ENCODE data around the gene MYRF.

The MYRF gene

GRCh38 chr11:61752117-61752924 lies at the start of gene MYRF:
TSS of gene MYRF (plus strand) at chr11:61752636. CDS start at chr11:61752745, 109 bp downstream.
- DNase-seq, result no peak

DNA sequence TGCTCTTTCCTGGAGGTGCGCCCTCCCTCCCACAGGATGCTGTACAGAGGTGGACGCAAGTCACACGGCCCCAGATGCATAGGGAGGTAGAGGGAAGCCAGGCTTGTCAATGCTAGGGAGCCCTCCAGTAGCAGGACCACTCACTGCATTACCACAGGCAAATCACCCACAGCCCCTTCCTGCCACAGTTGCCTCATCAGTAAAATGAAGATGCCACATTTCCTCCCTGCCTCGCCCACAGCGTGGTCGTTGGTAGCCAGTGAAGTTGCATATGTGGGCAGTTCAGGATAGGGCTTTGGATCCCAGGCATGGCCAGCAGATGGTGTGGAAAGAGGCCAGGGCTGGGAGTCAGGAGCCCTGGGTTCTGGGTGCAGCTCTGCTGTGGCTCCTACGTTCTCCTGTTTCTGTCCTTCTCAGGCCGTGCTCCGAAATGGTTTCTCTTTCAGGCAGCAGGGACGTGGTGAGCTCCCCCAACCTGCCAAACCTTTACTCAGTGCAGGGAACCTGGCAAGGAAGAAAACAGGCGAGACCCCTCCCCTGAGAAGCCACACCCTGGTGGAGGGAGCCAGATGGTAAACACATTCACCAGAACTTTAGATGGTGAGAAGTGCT lies 49.6 kb upstream of the MYRF start:
- DNase-seq, result no peak

GRCh38 chr11:61704838-61705237 lies 47.6 kb upstream of the MYRF start:
- DNase-seq, result no peak

GRCh38 chr11:61706452-61707400 lies 45.7 kb upstream of the MYRF start:
- DNase-seq, result no peak

- DNase-seq, result no peak
These were observed 44.9 kb upstream of the MYRF start for GRCh38 chr11:61707574-61707973.

DNA sequence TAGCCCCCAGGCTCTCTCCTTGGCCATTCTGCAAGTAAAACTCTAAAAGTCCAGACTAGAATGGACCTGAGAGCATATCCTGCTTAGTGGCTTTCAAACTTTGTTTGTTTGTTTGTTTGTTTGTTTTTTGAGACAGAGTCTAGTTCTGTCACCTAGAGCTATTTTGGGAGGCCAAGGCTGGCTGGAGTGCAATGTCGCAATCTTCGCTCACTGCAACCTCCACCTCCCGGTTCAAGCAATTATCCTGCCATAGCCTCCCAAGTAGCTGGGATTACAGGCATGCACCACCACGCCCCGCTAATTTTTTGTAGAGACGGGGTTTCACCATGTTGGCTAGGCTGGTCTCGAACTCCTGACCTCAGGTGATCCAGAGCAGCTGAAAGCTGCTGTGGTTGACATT lies 43.3 kb upstream of the MYRF start:
- no peak for DNase-seq

DNA sequence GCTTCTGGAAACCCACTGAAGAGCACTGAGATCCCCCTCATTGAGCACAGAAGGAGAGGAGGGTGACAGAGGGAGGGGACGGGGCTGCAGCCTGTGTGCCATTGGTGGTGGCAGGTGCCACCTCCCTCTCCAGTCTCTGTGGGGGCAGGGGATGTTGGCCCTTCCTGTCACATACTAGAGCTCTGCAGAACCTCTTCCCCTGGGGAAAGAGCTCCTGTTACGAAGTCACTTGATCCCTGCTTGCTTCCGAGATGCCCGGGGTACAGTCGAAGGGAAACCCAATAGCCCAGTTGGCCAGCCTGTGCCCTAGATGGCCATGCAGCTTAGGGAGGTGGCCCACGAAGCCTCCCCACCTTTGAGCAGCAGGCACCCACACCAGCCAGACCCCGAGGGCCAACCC lies 42.9 kb upstream of the MYRF start:
- no peak for DNase-seq

- no peak for DNase-seq
These were observed 42.4 kb upstream of the MYRF start for GRCh38 chr11:61710019-61710418.

- no peak for DNase-seq
These were observed 41.4 kb upstream of the MYRF start for GRCh38 chr11:61711037-61711436.

DNA sequence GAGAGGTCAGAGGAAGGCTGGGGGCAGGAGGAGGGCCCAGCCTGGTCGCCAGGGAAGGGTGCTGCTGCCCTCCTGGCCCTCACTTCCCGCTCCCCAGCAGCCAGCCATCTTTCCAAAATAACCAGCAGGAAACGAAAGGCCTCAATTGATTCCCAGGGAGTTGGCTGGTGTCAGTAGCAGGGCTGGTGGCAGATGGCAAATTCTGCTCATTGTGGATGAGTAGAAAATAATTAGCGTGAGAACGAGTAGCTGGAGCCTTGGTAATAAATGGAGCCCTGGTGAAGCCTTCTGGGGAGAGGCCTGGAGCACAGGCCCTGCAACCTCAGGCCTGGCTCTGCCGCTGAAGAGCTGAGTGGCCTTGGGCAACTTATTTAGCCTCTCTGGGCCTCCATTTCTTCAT lies 40.9 kb upstream of the MYRF start:
- DNase-seq, result peak; percentile 86

- DNase-seq, result peak; percentile 30
These were observed 40.1 kb upstream of the MYRF start for GRCh38 chr11:61712314-61712713.

DNA sequence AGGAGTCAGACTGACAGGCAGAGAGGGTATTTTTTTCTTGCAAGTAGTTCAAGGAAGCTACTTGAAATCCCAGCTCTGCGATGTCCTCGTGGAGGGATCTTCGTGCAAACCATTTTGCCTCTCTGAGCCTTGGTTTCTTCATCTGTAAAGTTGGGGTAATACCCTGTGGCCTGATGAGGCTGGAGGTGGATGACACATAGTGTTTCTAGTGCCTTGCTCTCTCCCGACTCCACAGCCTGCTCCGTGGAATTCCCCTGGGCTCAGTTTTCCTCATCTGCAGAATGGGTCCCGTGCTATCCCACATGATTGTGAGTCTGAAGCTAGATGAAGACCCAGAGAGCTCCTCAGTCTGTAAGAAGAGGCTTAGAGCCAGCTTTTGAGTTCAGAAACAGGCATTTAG lies 39.6 kb upstream of the MYRF start:
- DNase-seq, result no peak

DNA sequence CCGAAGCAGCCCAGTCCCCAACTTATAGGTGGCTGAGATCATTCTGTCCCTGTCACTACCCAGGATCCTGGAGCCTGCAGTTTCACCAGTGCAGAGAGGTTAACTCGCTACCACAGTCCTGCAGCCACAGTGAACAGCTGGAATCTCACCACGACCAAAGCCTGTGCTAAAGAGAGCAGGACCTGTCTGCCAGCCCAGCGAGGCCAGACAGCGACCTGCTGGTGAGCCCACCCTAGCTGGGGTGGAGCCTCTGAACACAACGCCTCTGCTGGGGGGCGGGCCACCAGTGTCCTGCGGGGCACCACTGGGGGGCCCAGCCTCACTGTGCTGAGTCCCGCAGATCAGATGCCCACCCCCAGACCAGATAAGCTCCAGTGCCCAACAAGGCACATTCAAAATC lies 39.0 kb upstream of the MYRF start:
- no peak for DNase-seq

DNA sequence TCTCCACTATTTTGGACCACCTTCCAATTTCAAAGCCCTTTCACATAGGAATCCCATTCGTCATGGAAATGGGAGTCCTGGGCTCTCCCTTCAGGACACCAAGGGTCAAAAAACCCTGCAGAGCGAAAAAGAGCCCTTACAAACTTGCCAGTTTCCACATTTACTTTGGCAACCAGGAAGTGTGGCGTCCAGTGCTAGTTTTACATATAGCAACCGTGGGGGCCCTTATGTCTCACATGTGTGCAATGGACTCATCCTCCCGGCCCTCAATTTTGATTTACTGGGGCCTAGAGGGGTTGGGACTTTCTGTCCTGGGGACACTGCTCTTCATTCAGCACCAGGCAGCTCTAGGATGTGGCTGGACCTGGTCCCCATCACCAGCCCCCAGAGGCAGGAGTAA lies 38.5 kb upstream of the MYRF start:
- DNase-seq, result no peak

DNA sequence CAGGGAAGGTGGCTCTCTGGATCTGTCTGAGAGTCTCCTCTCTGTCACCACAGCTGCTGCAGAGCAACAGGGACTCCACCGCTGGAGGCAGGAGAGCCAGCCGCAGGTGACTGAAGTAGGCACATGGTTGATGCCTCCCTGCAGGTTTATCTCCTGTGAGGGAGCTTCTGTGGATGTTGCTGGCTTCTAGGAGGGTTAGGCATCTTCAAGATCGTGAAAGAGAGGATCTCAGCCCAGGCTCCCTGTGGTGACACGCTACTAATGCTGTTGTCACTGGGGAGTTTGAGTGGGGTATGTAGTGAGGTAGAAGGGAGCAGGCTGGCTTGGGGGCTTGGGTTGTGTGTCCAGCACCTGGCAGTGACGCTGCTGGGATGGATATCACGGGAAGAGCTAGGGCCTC lies 38.1 kb upstream of the MYRF start:
- no peak for DNase-seq

GRCh38 chr11:61714916-61715315 lies 37.5 kb upstream of the MYRF start:
- no peak for DNase-seq

- no peak for DNase-seq
These were observed 36.6 kb upstream of the MYRF start for GRCh38 chr11:61715867-61716266.

GRCh38 chr11:61716478-61717285 lies 35.8 kb upstream of the MYRF start:
- no peak for DNase-seq

- no peak for DNase-seq
These were observed 35.0 kb upstream of the MYRF start for GRCh38 chr11:61717286-61718033.

- no peak for DNase-seq
These were observed 34.3 kb upstream of the MYRF start for GRCh38 chr11:61718046-61718531.

DNA sequence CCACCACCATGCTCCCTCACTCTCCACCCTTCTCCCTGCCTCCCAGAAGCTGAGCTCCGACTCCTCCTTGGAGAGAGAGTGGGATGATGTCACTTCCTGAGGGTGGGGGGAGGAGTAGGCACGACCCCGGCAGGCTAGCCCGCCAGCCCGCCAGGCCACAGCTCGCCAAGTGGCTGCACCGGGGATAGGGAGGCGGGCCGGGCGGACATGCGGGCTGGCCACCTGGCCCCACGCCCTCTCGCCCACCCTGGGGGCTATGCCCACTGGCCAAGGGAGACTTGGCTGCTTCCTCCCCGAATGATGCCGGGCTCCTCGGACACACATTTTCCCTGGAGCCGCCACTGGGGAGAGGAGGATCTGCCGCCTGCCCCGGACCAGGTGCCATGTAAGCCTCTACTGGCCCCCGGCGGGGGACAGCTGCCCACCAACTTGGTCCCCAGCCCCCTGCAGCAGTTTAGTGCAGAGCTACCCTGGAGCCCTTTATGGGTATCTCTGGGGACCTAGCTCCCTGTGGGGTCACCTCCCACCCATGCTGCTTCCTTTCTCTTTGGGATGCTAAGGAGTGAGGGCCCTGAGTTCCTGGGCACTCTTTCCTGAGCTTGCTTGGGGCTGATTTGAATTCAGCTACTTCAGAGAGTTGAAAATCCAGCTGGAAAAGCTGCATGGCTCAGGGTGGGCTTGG lies 33.7 kb upstream of the MYRF start:
- DNase-seq, result no peak
